Esophagus (tissue), 2 donors: ENCODE measurements around the gene DBH. TPM values are rescaled to one million over a fixed set of nuclear protein-coding genes. Genes with fewer than 3 reads are reported as not detected.

Experiments used
- H3K27ac ChIP-seq, 2 donors: one replicate each; pipeline ENCODE4 v1.5.1; 2013; ENCODE audit warnings: low read depth in 2 of 2, mild to moderate bottlenecking in 2 of 2, inconsistent platforms in 1 of 2, low read length in 1 of 2, moderate library complexity in 1 of 2
- H3K27me3 ChIP-seq, 2 donors: one replicate each; pipeline ENCODE4 v1.6.1; 2013; ENCODE audit warnings: low read length in 2 of 2, control low read depth in 1 of 2, mild to moderate bottlenecking in 1 of 2; ENCODE audit not compliant: insufficient read depth in 2 of 2, control insufficient read depth in 1 of 2
- H3K36me3 ChIP-seq, 2 donors: one replicate each; pipeline ENCODE4 v1.6.1; 2013; ENCODE audit warnings: low read length in 1 of 2; ENCODE audit not compliant: control insufficient read depth in 2 of 2, insufficient read depth in 2 of 2
- H3K4me1 ChIP-seq, 2 donors: one replicate each; pipeline ENCODE4 v1.6.1; 2013; ENCODE audit warnings: low read length in 1 of 2; ENCODE audit not compliant: control insufficient read depth in 2 of 2, insufficient read depth in 2 of 2
- H3K4me3 ChIP-seq, 2 donors: one replicate each; pipeline ENCODE4 v1.5.1; 2013; ENCODE audit warnings: low read length in 2 of 2, mild to moderate bottlenecking in 2 of 2, low read depth in 1 of 2, moderate library complexity in 1 of 2
- H3K9me3 ChIP-seq, 2 donors: one replicate each; pipeline ENCODE4 v1.6.1; 2013; ENCODE audit warnings: mild to moderate bottlenecking in 2 of 2, low read depth in 1 of 2, low read length in 1 of 2, moderate library complexity in 1 of 2; ENCODE audit not compliant: control insufficient read depth in 2 of 2, insufficient read depth in 1 of 2
- WGBS, 2 donors: extraction: QIAGEN DNeasy Blood & Tissue Kit; methylation state at CpG; one replicate each; pipeline ENCODE4 v1.1.7; 2013; 5-methylcytosine and 5-hydroxymethylcytosine counted together
- polyA plus RNA-seq, 2 donors: library from polyadenylated mRNA; stranded (reverse); fragments of 200-250 nt; gene quantifications; one replicate each; pipeline ENCODE4 v1.2.3, GENCODE V29; 2013
- donor health status: healthy with polysubstance abuse.
- donor health status: Bipolar disorder and iron deficiency.

DBH gene
- polyA plus RNA-seq, 2 donors: 0.01 TPM; not detected in 1

DNA sequence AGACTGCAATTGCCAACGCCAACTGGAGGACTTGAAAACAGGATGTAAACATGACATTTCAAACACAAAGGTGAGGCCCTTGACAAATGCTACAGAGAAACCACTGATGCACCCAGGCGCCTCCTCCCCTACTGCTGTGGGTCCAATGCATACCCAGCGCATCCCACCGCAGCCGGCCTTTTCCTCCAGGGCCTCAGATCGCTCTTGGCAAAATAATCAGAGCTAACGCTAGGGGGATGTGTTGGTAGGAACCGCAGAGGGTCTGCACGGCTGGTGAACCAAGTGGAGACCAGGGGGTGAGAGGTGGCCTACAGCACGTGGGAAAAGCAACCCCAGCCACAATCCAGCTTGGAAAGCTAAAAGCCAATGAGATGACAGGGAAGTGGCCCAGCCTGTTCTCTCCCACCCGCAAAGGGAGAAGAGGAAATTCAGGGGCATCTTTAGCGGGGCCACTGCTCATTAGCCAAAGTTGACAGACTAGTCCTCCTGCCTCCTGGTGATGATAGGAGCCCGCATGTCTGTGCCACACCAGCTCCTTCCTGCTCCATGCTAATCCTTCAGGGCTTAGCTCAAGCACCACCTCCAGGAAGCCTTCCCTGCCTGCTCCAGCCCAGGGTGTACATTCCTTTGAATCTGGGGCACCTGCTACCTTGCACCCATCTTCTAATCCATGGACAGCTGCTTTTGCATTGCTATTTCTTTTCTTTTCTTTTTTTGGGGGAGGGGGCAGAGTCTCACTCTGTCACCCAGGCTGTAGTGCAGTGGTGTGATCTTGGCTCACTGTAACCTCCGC, 32.8 kb upstream of the DBH start:
- Histone ChIP-seq H3K4me3 (no peak overlapping the region), H3K27me3 (peaks cover 0 to 4% of the 10 kb centered on the region in 2 donors), H3K27ac (no peak overlapping the region), H3K9me3 (peaks cover 0 to 12% of the 10 kb centered on the region in 2 donors), H3K4me1 (no peaks in the 10 kb centered on the region), H3K36me3 (no peaks in the 10 kb centered on the region)
- WGBS, 2 donors: 37 to 42% methylated on average over 14 of the region's 14 CpGs

DNA sequence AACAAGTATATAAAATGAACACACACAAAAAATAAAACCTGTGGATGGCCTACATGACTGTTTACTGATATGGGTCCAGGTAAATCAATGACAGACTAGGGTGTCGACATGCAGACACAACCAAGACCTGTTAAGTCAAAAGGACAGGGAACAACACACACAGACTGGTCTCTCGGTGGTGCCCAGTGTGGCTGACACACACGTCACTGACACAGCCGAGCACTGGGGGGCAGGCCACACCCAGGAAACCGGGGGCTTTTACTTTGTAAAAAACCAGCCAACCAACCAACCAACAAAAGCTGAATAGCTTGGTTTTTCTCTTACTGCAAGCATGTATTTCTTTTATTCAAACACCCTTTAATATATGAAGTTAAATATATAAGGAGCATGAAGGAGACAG, 31.9 kb upstream of the DBH start:
- Histone ChIP-seq H3K27ac (no peak overlapping the region), H3K4me3 (no peak overlapping the region), H3K9me3 (peaks cover 0 to 5% of the 10 kb centered on the region in 2 donors), H3K27me3 (peaks cover 0 to 4% of the 10 kb centered on the region in 2 donors), H3K36me3 (no peaks in the 10 kb centered on the region), H3K4me1 (no peaks in the 10 kb centered on the region)
- 24 to 33% methylated on average over 5 of the region's 5 CpGs for WGBS, 2 donors

DNA sequence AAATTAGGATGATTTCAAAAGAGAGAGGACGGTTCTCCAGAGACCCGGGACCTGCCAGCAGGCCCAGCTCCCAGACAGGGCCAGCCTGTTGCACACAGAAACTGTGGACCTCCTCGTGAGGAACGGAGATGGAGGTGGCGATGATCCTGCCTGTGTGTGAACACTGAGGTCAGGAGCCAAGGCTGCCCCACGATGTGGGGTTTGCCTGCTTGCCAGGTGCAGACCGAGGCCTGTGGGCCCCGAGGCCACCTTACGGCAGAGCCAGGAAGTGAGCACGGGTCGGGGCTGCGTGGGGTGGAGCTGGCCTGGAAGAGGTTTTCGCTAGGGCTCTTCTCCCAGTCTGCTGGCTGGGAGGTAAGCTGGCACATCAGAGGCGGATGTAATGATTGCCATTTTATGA, 31.3 kb upstream of the DBH start:
- Histone ChIP-seq H3K4me3 (no peak overlapping the region), H3K36me3 (no peaks in the 10 kb centered on the region), H3K4me1 (no peaks in the 10 kb centered on the region), H3K9me3 (peaks cover 0 to 3% of the 10 kb centered on the region in 2 donors), H3K27me3 (peaks cover 0 to 10% of the 10 kb centered on the region in 2 donors), H3K27ac (no peak overlapping the region)
- WGBS, 2 donors: 53% methylated on average over 14 of the region's 14 CpGs

DNA sequence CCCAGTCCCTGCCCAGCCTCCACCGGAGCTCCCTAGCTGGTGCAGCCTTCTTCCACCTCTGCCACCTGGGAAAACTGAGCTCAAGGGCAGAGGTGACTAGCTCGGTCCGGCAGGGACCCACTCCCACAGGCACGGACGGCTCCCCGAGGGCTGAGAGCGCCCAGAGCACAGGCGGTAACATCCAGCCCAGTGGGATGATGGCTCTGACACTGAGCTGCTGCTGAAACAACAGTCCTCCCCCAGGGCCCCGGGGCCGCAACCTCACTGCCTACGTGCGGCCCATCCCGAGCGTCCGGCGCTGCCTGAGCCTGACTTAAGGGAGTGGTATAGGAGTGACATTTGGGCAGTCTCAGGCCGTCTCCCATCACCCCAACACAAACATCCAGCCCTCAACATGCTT, 30.7 kb upstream of the DBH start:
- Histone ChIP-seq H3K36me3 (no peaks in the 10 kb centered on the region), H3K27me3 (peaks cover 0 to 10% of the 10 kb centered on the region in 2 donors), H3K4me1 (no peaks in the 10 kb centered on the region), H3K27ac (no peak overlapping the region), H3K4me3 (no peak overlapping the region), H3K9me3 (no peaks in the 10 kb centered on the region)
- WGBS, 2 donors: 81 to 89% methylated on average over 17 of the region's 17 CpGs

DNA sequence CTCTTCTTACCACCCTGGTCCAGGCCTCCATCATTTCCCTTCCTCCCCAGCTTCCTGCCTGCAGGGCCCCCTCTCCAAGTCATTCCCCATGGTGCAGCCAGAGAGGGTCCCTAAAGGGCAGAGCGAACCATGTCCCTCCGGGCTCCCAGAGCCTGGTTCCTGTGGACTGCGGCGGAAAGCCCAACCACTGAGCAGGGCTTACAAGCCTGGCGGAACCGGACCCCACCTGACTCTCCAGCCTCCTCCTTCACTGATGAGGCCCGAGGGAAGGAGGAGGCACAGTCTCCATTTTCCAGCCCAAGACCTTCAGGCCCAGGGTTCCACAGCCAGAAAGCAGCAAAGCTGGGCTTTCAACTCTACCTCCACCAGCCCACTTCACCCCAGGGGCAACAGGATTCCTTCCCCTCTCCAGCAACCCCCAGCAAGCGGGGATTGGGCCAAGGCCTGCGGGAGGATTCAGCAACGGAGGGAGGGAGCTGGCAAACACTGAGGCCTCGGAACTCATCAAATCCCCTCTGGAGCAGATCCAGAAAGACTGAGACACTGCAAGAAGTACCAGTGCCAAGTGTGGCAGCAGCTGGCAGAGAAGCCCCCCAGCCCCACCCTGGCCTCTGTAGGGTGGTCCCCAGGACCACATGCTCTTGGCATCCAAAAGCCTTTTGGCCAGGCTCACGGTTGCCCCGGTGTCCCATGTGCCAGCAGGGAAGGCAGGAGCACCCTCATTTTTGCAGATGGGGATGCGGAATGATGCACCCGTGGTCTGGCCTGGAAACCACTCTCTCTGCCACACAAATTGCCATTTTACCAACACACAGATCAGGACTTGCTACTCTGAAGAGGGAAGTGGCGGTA, 30.1 kb upstream of the DBH start:
- no peak overlapping the region for H3K27ac ChIP-seq
- 48 to 64% methylated on average over 15 to 16 of the region's 16 CpGs for WGBS, 2 donors
- no peaks in the 10 kb centered on the region for H3K36me3 ChIP-seq
- no peaks in the 10 kb centered on the region for H3K4me1 ChIP-seq
- peaks cover 0 to 10% of the 10 kb centered on the region in 2 donors for H3K27me3 ChIP-seq
- H3K9me3 ChIP-seq: no peaks in the 10 kb centered on the region
- no peak overlapping the region for H3K4me3 ChIP-seq

DNA sequence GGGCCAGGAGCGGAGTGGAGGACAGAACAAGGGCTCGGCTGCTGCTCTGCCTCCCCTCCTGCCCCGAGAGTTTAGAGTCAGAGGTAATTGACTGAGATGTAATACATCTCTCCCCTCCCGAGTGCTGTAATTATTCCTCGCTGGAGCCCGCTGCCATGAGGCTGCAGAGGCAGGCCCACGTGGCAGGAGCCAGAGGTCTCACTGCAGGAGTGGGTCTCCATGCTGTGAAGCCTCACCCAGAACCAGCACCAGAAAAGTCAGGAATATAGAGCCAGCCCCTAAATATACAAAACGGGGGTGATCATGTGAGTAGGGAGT, 29.5 kb upstream of the DBH start:
- H3K4me1 ChIP-seq: no peaks in the 10 kb centered on the region
- H3K27ac ChIP-seq: no peak overlapping the region
- no peak overlapping the region for H3K4me3 ChIP-seq
- H3K9me3 ChIP-seq: no peaks in the 10 kb centered on the region
- 50 to 62% methylated on average over 8 of the region's 8 CpGs for WGBS, 2 donors
- no peaks in the 10 kb centered on the region for H3K36me3 ChIP-seq
- peaks cover 0 to 10% of the 10 kb centered on the region in 2 donors for H3K27me3 ChIP-seq

DNA sequence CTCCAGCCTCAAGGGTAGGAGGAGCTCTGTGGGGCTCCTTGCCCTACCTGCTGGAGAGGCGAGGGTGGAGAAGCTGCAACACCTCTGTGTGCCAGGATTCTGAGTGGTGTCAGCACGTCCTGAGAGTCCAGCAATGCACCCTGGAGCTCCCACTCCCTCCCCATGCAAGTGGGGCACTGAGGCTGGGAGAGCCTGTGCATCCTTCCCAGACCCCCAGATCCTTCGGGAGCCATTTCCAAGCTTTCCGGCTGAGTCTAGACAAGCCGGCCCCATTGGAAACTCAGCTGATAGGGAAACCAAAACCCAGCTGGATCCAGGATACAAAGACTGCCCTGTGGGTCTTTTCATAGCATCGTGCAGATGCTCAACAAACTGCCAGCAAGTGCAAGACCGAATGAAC, 28.8 kb upstream of the DBH start:
- Histone ChIP-seq H3K36me3 (no peaks in the 10 kb centered on the region), H3K4me1 (no peaks in the 10 kb centered on the region), H3K9me3 (no peaks in the 10 kb centered on the region), H3K4me3 (no peak overlapping the region), H3K27ac (no peak overlapping the region), H3K27me3 (peaks cover 0 to 10% of the 10 kb centered on the region in 2 donors)
- WGBS, 2 donors: 38 to 47% methylated on average over 7 of the region's 7 CpGs

DNA sequence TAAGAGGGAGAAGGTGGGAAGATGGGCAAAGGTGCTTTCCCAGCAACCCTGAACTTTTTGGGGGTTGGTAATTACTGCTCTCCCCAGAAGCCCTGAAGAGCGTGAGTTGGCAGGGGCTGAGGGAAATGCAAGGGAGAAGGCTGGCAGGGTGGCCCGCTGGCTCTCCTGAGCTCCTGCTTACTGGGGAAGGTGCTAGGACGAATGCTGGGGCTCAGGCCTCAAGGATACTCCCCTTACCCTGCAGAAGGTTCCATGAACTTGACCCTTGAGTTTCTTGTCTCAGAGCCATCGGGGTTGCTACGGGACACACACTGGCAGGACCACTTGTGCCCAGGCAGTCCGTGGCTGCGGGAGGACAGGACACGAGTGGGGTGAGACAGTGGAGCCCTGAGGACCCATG, 28.2 kb upstream of the DBH start:
- H3K27me3 ChIP-seq: peaks cover 0 to 14% of the 10 kb centered on the region in 2 donors
- no peaks in the 10 kb centered on the region for H3K4me1 ChIP-seq
- 73 to 80% methylated on average over 8 of the region's 8 CpGs for WGBS, 2 donors
- H3K9me3 ChIP-seq: no peaks in the 10 kb centered on the region
- no peaks in the 10 kb centered on the region for H3K36me3 ChIP-seq
- no peak overlapping the region for H3K27ac ChIP-seq
- H3K4me3 ChIP-seq: no peak overlapping the region

DNA sequence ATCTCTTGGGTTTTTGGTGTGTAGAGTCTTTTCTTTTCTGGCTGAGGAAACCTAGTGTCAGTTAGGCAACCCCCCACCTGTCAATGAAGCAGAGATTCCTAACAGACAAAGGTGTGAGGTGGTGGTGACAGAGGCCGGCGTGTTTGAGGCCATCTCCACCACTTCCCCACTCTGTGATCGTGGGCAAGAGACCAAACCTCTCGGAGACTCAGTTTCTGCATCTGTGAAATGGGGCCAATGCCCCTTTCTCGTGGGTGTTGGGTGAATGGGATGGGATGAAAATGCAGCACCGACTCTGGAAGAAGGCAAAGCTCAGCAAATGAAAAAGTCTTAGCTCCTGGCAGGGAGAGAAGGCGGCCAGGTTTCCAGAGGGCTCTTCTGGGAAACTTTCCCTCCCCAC, 27.8 kb upstream of the DBH start:
- H3K36me3 ChIP-seq: no peaks in the 10 kb centered on the region
- no peak overlapping the region for H3K27ac ChIP-seq
- no peaks in the 10 kb centered on the region for H3K4me1 ChIP-seq
- H3K27me3 ChIP-seq: peaks cover 0 to 14% of the 10 kb centered on the region in 2 donors
- no peak overlapping the region for H3K4me3 ChIP-seq
- WGBS, 2 donors: 75 to 83% methylated on average over 7 of the region's 7 CpGs
- H3K9me3 ChIP-seq: no peaks in the 10 kb centered on the region
